ENCODE results near the gene YIPF3. TPM values are rescaled to one million over a fixed set of nuclear protein-coding genes. Genes with fewer than 3 reads are reported as not detected.
"Not testable (repeated sequence)": the region's sequence is repeated elsewhere in the genome, so short reads cannot be mapped to it uniquely, and the experiment has no call there.

The YIPF3 gene
- polyA plus RNA-seq, 1 donor (not counting 4 experiments of a cell fraction or from before 2014, with no cell fraction given) = 136 TPM

GRCh38 chr6:43500921-43501320 lies 15.8 kb downstream of the YIPF3 start:
- peaks cover 2% of the 10 kb centered on the region for H3K79me2 ChIP-seq (ENCODE audit: control insufficient read depth, insufficient read depth, low read length)
- FAIRE-seq = no peak
- no peaks in the 10 kb centered on the region for H3K27me3 ChIP-seq (ENCODE audit: control insufficient read depth, extremely low read depth, insufficient read depth, low read length)
- no peak overlapping the region for H3K4me2 ChIP-seq (ENCODE audit: control insufficient read depth, extremely low read depth, insufficient read depth, low read depth, low read length)
- TF ChIP-seq CTCF (optimal IDR thresholded peaks at IDR 0.05 in 1 of 3, IDR thresholded peaks at IDR 0.05 in 1 of 3, conservative IDR thresholded peaks at IDR 0.05 in 1 of 3; ENCODE audit: extremely low read depth in 1 of 3, insufficient read depth in 2 of 3, low read length in 3 of 3) = no peak
- no peak for TF ChIP-seq EZH2 (IDR thresholded peaks at IDR 0.05; ENCODE audit: low read length)
- H3K27ac ChIP-seq (ENCODE audit: control insufficient read depth, insufficient read depth, low read length) = no peak overlapping the region
- H3K9ac ChIP-seq (ENCODE audit: control insufficient read depth, extremely low read depth, insufficient read depth, low read length) = no peak overlapping the region
- no peaks in the 10 kb centered on the region for H3K9me1 ChIP-seq (ENCODE audit: control insufficient read depth, extremely low read depth, insufficient read depth, low read length)
- H3K9me3 ChIP-seq (ENCODE audit: control insufficient read depth, low read depth, low read length) = no peaks in the 10 kb centered on the region
- dilution Hi-C loops (cut with MboI; ENCODE audit: extremely low pct_ligation_motif_present, low sequenced_read_pairs) = no loop called here
- H4K20me1 ChIP-seq (ENCODE audit: control insufficient read depth, extremely low read depth, insufficient read depth, low read length) = no peaks in the 10 kb centered on the region
- H3K4me3 ChIP-seq (ENCODE audit: control insufficient read depth in 2 of 3, extremely low read depth in 1 of 3, insufficient read depth in 2 of 3, low read depth in 1 of 3, low read length in 3 of 3) = no peak overlapping the region
- peaks cover 50 to 64% of the 10 kb centered on the region in 2 experiments for H3K36me3 ChIP-seq (ENCODE audit: control insufficient read depth in 2 of 2, extremely low read depth in 1 of 2, insufficient read depth in 2 of 2, low read length in 2 of 2)
- peaks cover 14% of the 10 kb centered on the region for H3K4me1 ChIP-seq (ENCODE audit: control insufficient read depth, extremely low read depth, insufficient read depth, low read length)
- DNase-seq (ENCODE audit: low read depth, low spot score) = no peak
- H2AFZ ChIP-seq (ENCODE audit: control insufficient read depth, low read length) = no peak overlapping the region

- DNase-seq (ENCODE audit: low read depth, low spot score) = no peak
- H3K4me3 ChIP-seq (ENCODE audit: control insufficient read depth in 2 of 3, extremely low read depth in 1 of 3, insufficient read depth in 2 of 3, low read depth in 1 of 3, low read length in 3 of 3) = no peak overlapping the region
- peaks cover 2% of the 10 kb centered on the region for H3K79me2 ChIP-seq (ENCODE audit: control insufficient read depth, insufficient read depth, low read length)
- H3K9me3 ChIP-seq (ENCODE audit: control insufficient read depth, low read depth, low read length) = no peaks in the 10 kb centered on the region
- H3K9me1 ChIP-seq (ENCODE audit: control insufficient read depth, extremely low read depth, insufficient read depth, low read length) = no peaks in the 10 kb centered on the region
- TF ChIP-seq EZH2 (IDR thresholded peaks at IDR 0.05; ENCODE audit: low read length) (no peak), CTCF (optimal IDR thresholded peaks at IDR 0.05 in 1 of 3, IDR thresholded peaks at IDR 0.05 in 1 of 3, conservative IDR thresholded peaks at IDR 0.05 in 1 of 3; ENCODE audit: extremely low read depth in 1 of 3, insufficient read depth in 2 of 3, low read length in 3 of 3) (no peak)
- no peaks in the 10 kb centered on the region for H3K27me3 ChIP-seq (ENCODE audit: control insufficient read depth, extremely low read depth, insufficient read depth, low read length)
- peaks cover 40 to 68% of the 10 kb centered on the region in 2 experiments for H3K36me3 ChIP-seq (ENCODE audit: control insufficient read depth in 2 of 2, extremely low read depth in 1 of 2, insufficient read depth in 2 of 2, low read length in 2 of 2)
- H3K27ac ChIP-seq (ENCODE audit: control insufficient read depth, insufficient read depth, low read length) = no peak overlapping the region
- H3K4me1 ChIP-seq (ENCODE audit: control insufficient read depth, extremely low read depth, insufficient read depth, low read length) = peaks cover 31% of the 10 kb centered on the region
- no peak for FAIRE-seq
- H4K20me1 ChIP-seq (ENCODE audit: control insufficient read depth, extremely low read depth, insufficient read depth, low read length) = no peaks in the 10 kb centered on the region
- H2AFZ ChIP-seq (ENCODE audit: control insufficient read depth, low read length) = no peak overlapping the region
- no peak overlapping the region for H3K4me2 ChIP-seq (ENCODE audit: control insufficient read depth, extremely low read depth, insufficient read depth, low read depth, low read length)
- dilution Hi-C loops (cut with MboI; ENCODE audit: extremely low pct_ligation_motif_present, low sequenced_read_pairs) = no loop called here
- H3K9ac ChIP-seq (ENCODE audit: control insufficient read depth, extremely low read depth, insufficient read depth, low read length) = no peak overlapping the region
These were observed 17.5 kb downstream of the YIPF3 start for GRCh38 chr6:43499028-43499815.

- DNase-seq (ENCODE audit: low read depth, low spot score); dilution Hi-C loops (cut with MboI; ENCODE audit: extremely low pct_ligation_motif_present, low sequenced_read_pairs); H3K4me2 ChIP-seq (ENCODE audit: control insufficient read depth, extremely low read depth, insufficient read depth, low read depth, low read length); H3K27me3 ChIP-seq (ENCODE audit: control insufficient read depth, extremely low read depth, insufficient read depth, low read length); FAIRE-seq; H3K9ac ChIP-seq (ENCODE audit: control insufficient read depth, extremely low read depth, insufficient read depth, low read length); H2AFZ ChIP-seq (ENCODE audit: control insufficient read depth, low read length); H3K9me1 ChIP-seq (ENCODE audit: control insufficient read depth, extremely low read depth, insufficient read depth, low read length); H3K9me3 ChIP-seq (ENCODE audit: control insufficient read depth, low read depth, low read length); H4K20me1 ChIP-seq (ENCODE audit: control insufficient read depth, extremely low read depth, insufficient read depth, low read length); H3K27ac ChIP-seq (ENCODE audit: control insufficient read depth, insufficient read depth, low read length); H3K4me3 ChIP-seq (ENCODE audit: control insufficient read depth in 2 of 3, extremely low read depth in 1 of 3, insufficient read depth in 2 of 3, low read depth in 1 of 3, low read length in 3 of 3); H3K79me2 ChIP-seq (ENCODE audit: control insufficient read depth, insufficient read depth, low read length): not testable (repeated sequence)
- peaks cover 36 to 62% of the 10 kb centered on the region in 2 experiments for H3K36me3 ChIP-seq (ENCODE audit: control insufficient read depth in 2 of 2, extremely low read depth in 1 of 2, insufficient read depth in 2 of 2, low read length in 2 of 2)
- H3K4me1 ChIP-seq (ENCODE audit: control insufficient read depth, extremely low read depth, insufficient read depth, low read length) = peaks cover 40% of the 10 kb centered on the region
These were observed 18.4 kb downstream of the YIPF3 start for GRCh38 chr6:43498291-43498690.
